GM23338 (cell line): ENCODE measurements around the gene TMEM204.

Experiments
- CREB1 ChIP-seq: fragments of 250-450 bp; sonication (Bioruptor Pico); IDR thresholded peaks from 2 replicates; pipeline ENCODE4 v1.5.0; 2020; ENCODE audit warnings: low read depth, mild to moderate bottlenecking, moderate library complexity
- CTCF ChIP-seq, 2 experiments: fragments of 200-600 bp in 1 of 2; sonication (generic) in 1 of 2; conservative IDR thresholded peaks; 2 replicates each; pipeline versions ENCODE4 v1.5.1 to v1.6.1; 2016 to 2017; ENCODE audit warnings: antibody characterized with exemption in 2 of 2, low read depth in 2 of 2, mild to moderate bottlenecking in 2 of 2, moderate library complexity in 1 of 2
- EZH2 ChIP-seq: fragments of 200-600 bp; sonication (generic); IDR thresholded peaks from one replicate; pipeline ENCODE4 v1.8.0; 2017; ENCODE audit warnings: antibody characterized with exemption, mild to moderate bottlenecking, low read depth; ENCODE audit not compliant: unreplicated experiment
- EZH2phosphoT487 ChIP-seq: fragments of 200-600 bp; sonication (generic); IDR thresholded peaks from one replicate; pipeline ENCODE4 v1.8.1; 2018; ENCODE audit warnings: antibody characterized with exemption; ENCODE audit not compliant: unreplicated experiment
- JUNB ChIP-seq: IDR thresholded peaks from one replicate; pipeline ENCODE4 v1.6.1; 2016; ENCODE audit warnings: antibody characterized with exemption; ENCODE audit not compliant: unreplicated experiment
- POLR2AphosphoS5 ChIP-seq: IDR thresholded peaks from 2 replicates; pipeline ENCODE4 v1.6.1; 2016; ENCODE audit warnings: antibody characterized with exemption, low read depth
- TF ChIP-seq, protein P1 (sequence below): IDR thresholded peaks from one replicate; pipeline ENCODE4 v1.6.1; 2018; ENCODE audit warnings: antibody characterized with exemption; ENCODE audit not compliant: unreplicated experiment

- TF ChIP-seq CTCF (conservative IDR thresholded peaks at IDR 0.05; ENCODE audit: low read depth in 2 of 2) (no peak), POLR2AphosphoS5 (no peak), JUNB (no peak), EZH2 (no peak), EZH2phosphoT487 (no peak), CREB1 (CRISPR knock-in tag) (no peak)
- TF ChIP-seq, protein P1, sequence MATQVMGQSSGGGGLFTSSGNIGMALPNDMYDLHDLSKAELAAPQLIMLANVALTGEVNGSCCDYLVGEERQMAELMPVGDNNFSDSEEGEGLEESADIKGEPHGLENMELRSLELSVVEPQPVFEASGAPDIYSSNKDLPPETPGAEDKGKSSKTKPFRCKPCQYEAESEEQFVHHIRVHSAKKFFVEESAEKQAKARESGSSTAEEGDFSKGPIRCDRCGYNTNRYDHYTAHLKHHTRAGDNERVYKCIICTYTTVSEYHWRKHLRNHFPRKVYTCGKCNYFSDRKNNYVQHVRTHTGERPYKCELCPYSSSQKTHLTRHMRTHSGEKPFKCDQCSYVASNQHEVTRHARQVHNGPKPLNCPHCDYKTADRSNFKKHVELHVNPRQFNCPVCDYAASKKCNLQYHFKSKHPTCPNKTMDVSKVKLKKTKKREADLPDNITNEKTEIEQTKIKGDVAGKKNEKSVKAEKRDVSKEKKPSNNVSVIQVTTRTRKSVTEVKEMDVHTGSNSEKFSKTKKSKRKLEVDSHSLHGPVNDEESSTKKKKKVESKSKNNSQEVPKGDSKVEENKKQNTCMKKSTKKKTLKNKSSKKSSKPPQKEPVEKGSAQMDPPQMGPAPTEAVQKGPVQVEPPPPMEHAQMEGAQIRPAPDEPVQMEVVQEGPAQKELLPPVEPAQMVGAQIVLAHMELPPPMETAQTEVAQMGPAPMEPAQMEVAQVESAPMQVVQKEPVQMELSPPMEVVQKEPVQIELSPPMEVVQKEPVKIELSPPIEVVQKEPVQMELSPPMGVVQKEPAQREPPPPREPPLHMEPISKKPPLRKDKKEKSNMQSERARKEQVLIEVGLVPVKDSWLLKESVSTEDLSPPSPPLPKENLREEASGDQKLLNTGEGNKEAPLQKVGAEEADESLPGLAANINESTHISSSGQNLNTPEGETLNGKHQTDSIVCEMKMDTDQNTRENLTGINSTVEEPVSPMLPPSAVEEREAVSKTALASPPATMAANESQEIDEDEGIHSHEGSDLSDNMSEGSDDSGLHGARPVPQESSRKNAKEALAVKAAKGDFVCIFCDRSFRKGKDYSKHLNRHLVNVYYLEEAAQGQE: no peak
Observed at GRCh38 chr16:1495889-1496262, 37.6 kb upstream of the TMEM204 start.
